Choroid plexus epithelial cell (primary cell): ENCODE data around the gene HINFP.
"Not testable (repeated sequence)": the region's sequence is repeated elsewhere in the genome, so short reads cannot be mapped to it uniquely, and the experiment has no call there.

Source experiments
- DNase-seq: peaks from one replicate; pipeline ENCODE4 v3.0.0-alpha.2; 2010; ENCODE audit warnings: low read depth
- H3K4me3 ChIP-seq: 2 replicates; pipeline ENCODE4 v1.5.1; 2011; ENCODE audit warnings: low read depth, mild to moderate bottlenecking, control low read depth, low read length, moderate library complexity
- CTCF ChIP-seq: conservative IDR thresholded peaks from 2 replicates; pipeline ENCODE4 v1.5.1; 2011; ENCODE audit warnings: low read depth, mild to moderate bottlenecking, control low read depth, inconsistent platforms, low read length, moderate library complexity

Gene HINFP

GRCh38 chr11:119179342-119179741, 58.0 kb downstream of the HINFP start:
- no peak for DNase-seq
- no peak for TF ChIP-seq CTCF
- H3K4me3 ChIP-seq: no peak overlapping the region

GRCh38 chr11:119179983-119180382, 58.6 kb downstream of the HINFP start:
- no peak overlapping the region for H3K4me3 ChIP-seq
- TF ChIP-seq CTCF: no peak
- no peak for DNase-seq

GRCh38 chr11:119180729-119181676, 59.6 kb downstream of the HINFP start:
- DNase-seq: no peak
- H3K4me3 ChIP-seq: no peak overlapping the region
- TF ChIP-seq CTCF: no peak

- DNase-seq: no peak
- H3K4me3 ChIP-seq: no peak overlapping the region
- no peak for TF ChIP-seq CTCF
Measured at GRCh38 chr11:119181677-119182412, 60.5 kb downstream of the HINFP start.

- not testable (repeated sequence) for H3K4me3 ChIP-seq, DNase-seq
Measured at GRCh38 chr11:119184399-119184798, 63.0 kb downstream of the HINFP start.
